GM18502 (cell line): ENCODE measurements around the gene CRTC1.
"Not testable (repeated sequence)": the region's sequence is repeated elsewhere in the genome, so short reads cannot be mapped to it uniquely, and the experiment has no call there.

Experiments
- ATAC-seq: cut with Tn5 transposase; IDR thresholded peaks from one replicate; pipeline ENCODE4 v1.9.1; 2021; ENCODE audit warnings: mild to moderate bottlenecking; ENCODE audit not compliant: unreplicated experiment, poor library complexity

Gene CRTC1

GRCh38 chr19:18723871-18724377 is 40.4 kb downstream of the CRTC1 start:
- no peak for ATAC-seq

- ATAC-seq: no peak
These were observed 42.6 kb downstream of the CRTC1 start for GRCh38 chr19:18725841-18726770.

DNA sequence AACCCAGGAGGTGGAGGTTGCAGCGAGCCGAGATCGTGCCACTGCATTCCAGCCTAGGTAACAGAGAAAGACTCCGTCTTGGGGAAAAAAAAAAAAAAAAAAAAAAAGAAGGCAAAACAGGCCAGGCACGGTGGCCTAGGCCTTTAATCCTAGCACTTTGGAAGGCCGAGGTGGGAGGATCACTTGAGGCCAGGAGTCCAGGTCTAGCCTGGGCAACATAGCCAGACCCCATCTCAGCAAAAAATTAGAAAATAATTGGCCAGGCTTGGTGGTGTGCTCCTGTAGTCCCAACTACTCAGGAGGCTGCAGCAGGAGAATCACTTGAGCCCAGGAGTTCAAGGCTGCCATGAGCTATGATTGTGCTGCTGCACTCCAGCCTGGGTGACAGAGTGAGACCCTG is 43.4 kb downstream of the CRTC1 start:
- no peak for ATAC-seq

GRCh38 chr19:18727602-18728001 is 44.1 kb downstream of the CRTC1 start:
- not testable (repeated sequence) for ATAC-seq

DNA sequence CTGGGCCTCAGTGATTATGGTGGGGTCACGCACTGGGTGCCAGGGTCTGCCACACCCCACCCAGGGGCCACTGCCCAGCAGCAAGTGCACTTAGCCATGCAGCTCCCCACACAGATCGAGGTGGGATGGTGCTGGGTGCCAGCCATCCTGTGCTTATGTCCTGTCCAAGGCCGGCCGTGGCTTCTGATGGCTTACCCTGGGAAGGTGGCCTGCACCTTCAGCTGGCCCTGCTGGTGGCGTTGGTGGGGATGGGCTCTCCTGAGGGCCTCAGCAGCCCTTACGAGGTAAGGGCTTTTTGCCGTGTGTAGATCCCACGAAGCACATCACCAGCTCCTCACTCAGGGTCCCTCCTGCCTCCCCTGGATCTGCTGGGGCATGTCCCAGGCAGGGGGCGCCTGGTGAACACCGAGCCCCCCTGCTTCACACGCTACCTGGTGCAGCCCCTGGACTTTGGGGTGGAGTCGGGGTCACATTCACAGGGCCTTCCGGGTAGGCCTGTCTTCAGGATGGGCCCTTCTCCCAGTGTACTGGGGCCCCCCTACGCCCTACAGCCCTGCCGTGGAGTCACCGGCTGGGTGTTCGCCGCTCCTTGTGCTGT is 46.6 kb downstream of the CRTC1 start:
- no peak for ATAC-seq

DNA sequence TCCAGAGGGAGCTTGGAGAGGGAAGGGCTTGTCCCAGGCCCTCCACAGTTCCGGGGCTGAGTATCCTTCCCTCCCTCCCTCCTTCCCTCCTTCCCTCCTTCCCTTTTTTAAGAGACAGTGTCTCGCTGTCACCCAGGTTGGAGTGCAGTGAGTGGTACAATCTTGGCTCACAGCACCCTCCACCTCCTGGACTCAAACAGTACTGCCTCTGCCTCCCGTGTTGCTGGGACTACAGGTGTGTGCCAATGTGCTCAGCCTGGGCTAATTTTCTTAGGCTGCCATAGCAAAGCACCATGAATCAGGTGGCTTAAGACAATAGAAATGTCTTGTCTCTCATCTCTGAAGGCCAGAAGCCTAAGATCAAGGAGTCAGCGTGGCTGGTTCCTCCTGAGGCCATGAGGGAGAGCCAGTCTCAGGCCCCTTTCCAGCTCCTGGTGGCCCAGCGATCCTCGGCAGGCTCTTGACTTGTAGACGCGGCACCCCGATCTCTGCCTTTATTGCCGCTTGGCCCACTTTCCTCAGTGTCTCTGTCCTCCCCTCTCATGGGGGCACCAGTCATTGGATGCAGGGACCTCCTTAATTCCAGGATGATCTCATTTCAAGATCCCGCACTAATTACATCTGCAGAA is 47.5 kb downstream of the CRTC1 start:
- no peak for ATAC-seq

- no peak for ATAC-seq
These were observed 48.1 kb downstream of the CRTC1 start for GRCh38 chr19:18731562-18732008.

DNA sequence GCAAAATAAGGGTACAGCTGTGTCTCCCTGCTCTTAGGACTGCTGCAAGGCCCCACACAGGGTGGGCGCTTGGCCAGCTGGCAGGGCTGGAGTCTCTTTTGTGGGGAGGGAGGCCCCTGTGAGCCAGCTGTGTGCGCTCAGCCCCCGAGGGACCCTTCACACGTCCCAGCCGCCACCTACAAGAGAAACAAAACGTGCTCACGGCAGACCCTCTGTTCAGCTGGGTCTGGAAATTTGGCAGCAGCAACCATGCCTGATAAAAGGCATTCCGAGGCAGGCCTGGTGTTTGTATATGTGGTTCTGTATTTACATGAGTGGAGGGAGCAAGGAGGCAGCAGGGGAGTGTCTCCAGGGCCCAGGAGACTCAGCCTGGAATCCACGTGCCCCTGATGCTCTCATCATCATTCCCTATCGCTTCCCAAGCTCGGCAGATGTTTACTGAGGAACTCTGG is 49.7 kb downstream of the CRTC1 start:
- no peak for ATAC-seq

DNA sequence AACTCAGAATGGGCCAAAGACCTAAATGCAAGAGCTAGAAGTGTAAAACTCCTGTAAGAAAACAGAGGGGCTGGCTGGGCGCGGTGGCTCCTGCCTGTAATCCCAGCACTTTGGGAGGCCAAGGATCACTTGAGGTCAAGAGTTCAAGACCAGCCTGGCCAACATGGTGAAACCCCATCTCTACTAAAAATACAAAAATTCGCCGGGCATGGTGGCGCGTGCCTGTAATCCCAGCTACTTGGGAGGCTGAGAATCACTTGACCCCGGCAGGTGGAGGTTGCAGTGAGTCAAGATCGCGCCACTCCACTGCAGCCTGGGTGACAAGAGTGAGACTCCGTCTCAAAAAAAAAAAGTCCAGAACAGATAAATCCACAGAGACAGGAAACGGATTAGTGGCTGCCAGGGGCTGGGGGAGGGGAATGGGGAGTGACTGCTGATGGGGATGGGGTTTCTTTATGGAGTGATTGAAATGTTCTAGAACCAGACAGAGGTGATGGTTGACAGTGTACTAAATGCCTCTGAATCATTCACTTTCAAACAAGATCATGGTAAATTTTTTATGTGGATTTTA is 50.4 kb downstream of the CRTC1 start:
- not testable (repeated sequence) for ATAC-seq

DNA sequence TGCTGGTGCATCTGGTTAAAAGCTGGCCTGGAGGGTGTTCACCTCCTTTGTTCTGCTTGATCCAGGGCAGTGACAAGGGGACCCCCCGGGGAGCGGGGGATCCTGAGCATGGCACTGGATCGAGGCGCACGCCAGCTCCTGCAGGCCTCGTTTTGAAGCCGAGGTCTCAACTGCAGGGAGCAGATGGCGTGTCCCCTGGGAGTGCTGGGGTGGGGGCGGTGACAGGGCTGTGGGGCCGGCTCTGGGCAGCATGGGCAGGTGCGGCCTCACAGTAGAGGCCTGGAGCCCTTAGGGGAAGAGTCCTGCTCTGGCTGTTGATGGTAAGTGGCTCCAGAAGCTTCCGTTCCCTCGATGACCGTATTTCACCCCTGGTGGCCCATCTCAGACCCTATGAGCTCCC is 51.8 kb downstream of the CRTC1 start:
- no peak for ATAC-seq

GRCh38 chr19:18735752-18736151 is 52.3 kb downstream of the CRTC1 start:
- ATAC-seq: no peak

GRCh38 chr19:18736415-18737336 is 53.2 kb downstream of the CRTC1 start:
- ATAC-seq: no peak

DNA sequence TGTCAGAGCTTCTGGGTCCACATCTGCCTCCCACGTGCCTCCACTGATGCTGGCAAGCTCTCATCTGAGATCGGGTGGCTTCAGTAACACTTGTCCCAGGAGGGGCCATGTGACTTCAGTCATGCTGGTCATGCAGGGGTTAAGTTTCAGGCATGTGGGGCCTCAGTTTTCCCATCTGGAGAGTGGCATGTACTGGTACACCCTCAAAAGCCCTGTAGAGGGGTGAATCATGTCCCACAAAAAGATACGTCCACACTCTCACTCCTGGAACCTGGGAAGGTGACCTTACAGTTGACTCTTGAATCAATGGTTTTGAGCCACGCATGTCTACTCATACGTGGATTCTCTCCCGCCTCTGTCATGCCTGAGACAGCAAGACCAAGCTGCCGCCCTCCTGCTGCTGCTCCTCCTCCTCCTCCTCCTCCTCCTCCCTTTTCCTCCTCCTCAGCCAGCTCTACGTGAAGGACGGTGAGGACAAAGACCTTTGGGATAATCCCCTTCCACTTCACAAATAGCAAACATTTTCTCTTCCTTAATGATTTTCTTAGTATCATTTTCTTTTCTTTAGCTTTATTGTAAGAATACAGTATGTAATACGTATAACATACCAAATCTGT is 54.0 kb downstream of the CRTC1 start:
- no peak for ATAC-seq

DNA sequence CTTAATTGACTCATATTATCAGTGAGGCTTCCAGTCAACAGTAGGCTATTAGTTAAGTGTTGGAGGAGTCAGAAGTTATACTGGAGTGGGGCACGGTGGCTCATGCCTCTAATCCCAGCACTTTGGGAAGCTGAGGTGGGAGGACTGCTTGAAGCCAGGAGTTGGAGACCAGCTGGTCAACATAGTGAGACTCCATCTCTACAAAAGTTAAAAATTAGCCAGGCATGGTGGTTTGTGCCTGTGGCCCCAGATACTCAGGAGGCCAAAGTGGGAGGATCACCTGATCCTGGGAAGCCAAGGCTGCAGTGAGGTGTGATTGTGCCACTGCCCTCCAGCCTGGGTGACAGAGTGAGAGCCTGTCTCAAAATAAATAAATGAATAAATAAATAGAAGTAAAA is 54.5 kb downstream of the CRTC1 start:
- ATAC-seq: no peak

GRCh38 chr19:18738961-18739690 is 55.6 kb downstream of the CRTC1 start:
- no peak for ATAC-seq

- ATAC-seq: no peak
These were observed 57.9 kb downstream of the CRTC1 start for GRCh38 chr19:18741124-18742121.

DNA sequence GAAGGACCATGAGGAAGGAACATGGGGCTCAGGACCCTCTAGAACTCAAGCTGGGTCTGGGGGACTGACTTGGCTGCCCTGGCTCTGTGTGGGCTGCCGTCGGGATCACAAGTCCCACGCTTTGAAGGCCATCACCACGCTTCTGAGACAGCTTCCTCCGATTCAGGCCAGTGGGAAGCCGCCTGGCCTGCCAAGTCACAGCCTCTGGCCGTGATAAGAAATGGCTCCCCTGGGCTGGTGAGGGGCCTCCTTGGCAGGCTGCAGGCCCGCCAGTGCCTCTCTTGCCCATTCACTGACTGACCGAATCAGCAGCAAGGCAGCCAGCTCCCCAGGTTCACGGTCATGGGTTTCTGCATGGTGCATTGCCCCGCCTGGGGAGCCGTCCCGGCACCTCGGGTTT is 58.8 kb downstream of the CRTC1 start:
- no peak for ATAC-seq
